ENCODE measurements around the gene RAB11FIP4.

The RAB11FIP4 gene

GRCh38 chr17:31496601-31497000 is 105.1 kb downstream of the RAB11FIP4 start:
- no peak for TF ChIP-seq CTCF (IDR thresholded peaks at IDR 0.05; ENCODE audit: low read depth, low read length)
- no peak for TF ChIP-seq POLR2A (IDR thresholded peaks at IDR 0.05; ENCODE audit: extremely low read depth, insufficient read length)
- TF ChIP-seq MYC (IDR thresholded peaks at IDR 0.05; ENCODE audit: low read depth, low read length), result no peak
- TF ChIP-seq MAX (IDR thresholded peaks at IDR 0.05; ENCODE audit: low read depth, low read length), result no peak
- DNase-seq (ENCODE audit: low read depth), result no peak
- no peak overlapping the region for H3K4me3 ChIP-seq (ENCODE audit: low read depth, low read length)

GRCh38 chr17:31497431-31497830 is 106.0 kb downstream of the RAB11FIP4 start:
- TF ChIP-seq CTCF (IDR thresholded peaks at IDR 0.05; ENCODE audit: low read depth, low read length), result no peak
- no peak for TF ChIP-seq POLR2A (IDR thresholded peaks at IDR 0.05; ENCODE audit: extremely low read depth, insufficient read length)
- TF ChIP-seq MYC (IDR thresholded peaks at IDR 0.05; ENCODE audit: low read depth, low read length), result no peak
- TF ChIP-seq MAX (IDR thresholded peaks at IDR 0.05; ENCODE audit: low read depth, low read length), result no peak
- H3K4me3 ChIP-seq (ENCODE audit: low read depth, low read length), result no peak overlapping the region
- DNase-seq (ENCODE audit: low read depth), result no peak

GRCh38 chr17:31497994-31498826 is 106.7 kb downstream of the RAB11FIP4 start:
- TF ChIP-seq MAX (IDR thresholded peaks at IDR 0.05; ENCODE audit: low read depth, low read length), result no peak
- no peak for TF ChIP-seq CTCF (IDR thresholded peaks at IDR 0.05; ENCODE audit: low read depth, low read length)
- TF ChIP-seq MYC (IDR thresholded peaks at IDR 0.05; ENCODE audit: low read depth, low read length), result no peak
- no peak for TF ChIP-seq POLR2A (IDR thresholded peaks at IDR 0.05; ENCODE audit: extremely low read depth, insufficient read length)
- H3K4me3 ChIP-seq (ENCODE audit: low read depth, low read length), result no peak overlapping the region
- no peak for DNase-seq (ENCODE audit: low read depth)

- no peak for DNase-seq (ENCODE audit: low read depth)
- TF ChIP-seq MAX (IDR thresholded peaks at IDR 0.05; ENCODE audit: low read depth, low read length) (peak; percentile 50; the same call in 1 of the 2 replicates), MYC (IDR thresholded peaks at IDR 0.05; ENCODE audit: low read depth, low read length) (no peak)
- no peak overlapping the region for H3K4me3 ChIP-seq (ENCODE audit: low read depth, low read length)
Measured at GRCh38 chr17:31499771-31500554, 108.5 kb downstream of the RAB11FIP4 start.

- no peak overlapping the region for H3K4me3 ChIP-seq (ENCODE audit: low read depth, low read length)
- TF ChIP-seq CTCF (IDR thresholded peaks at IDR 0.05; ENCODE audit: low read depth, low read length), result no peak
- TF ChIP-seq MYC (IDR thresholded peaks at IDR 0.05; ENCODE audit: low read depth, low read length), result no peak
- no peak for TF ChIP-seq MAX (IDR thresholded peaks at IDR 0.05; ENCODE audit: low read depth, low read length)
- no peak for TF ChIP-seq POLR2A (IDR thresholded peaks at IDR 0.05; ENCODE audit: extremely low read depth, insufficient read length)
- no peak for DNase-seq (ENCODE audit: low read depth)
Measured at GRCh38 chr17:31506517-31506916, 115.0 kb downstream of the RAB11FIP4 start.

Measured in NB4 (cell line).